ENCODE results near the gene RBPJL. TPM values are rescaled to one million over a fixed set of nuclear protein-coding genes. Genes with fewer than 3 reads are reported as not detected.

RBPJL gene
- total RNA-seq, 4 donors from 2014 or later: not detected

DNA sequence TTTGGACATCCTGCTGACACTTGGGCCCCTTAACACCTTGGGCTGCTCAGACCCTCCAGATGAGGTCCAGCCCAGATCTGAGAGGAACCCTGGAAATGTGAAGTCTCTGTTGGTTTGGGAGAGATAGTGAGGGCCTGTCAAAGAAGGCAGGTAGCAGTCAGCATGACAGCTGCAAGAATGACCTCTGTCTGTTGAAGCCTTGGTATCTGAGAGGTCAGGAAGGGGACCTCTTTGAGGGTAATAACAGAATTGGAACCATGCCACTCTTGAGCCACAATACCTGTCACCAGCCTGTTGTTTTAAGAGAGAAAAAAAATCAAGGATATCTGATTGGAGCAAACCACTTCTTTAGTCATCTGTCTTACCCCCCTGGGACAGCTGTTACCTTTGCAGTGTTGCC, 60.5 kb downstream of the RBPJL start:
- ATAC-seq (ENCODE audit: low FRiP score) (no peak), DNase-seq (ENCODE audit: low spot score) (no peak)
- TF ChIP-seq, protein P1, sequence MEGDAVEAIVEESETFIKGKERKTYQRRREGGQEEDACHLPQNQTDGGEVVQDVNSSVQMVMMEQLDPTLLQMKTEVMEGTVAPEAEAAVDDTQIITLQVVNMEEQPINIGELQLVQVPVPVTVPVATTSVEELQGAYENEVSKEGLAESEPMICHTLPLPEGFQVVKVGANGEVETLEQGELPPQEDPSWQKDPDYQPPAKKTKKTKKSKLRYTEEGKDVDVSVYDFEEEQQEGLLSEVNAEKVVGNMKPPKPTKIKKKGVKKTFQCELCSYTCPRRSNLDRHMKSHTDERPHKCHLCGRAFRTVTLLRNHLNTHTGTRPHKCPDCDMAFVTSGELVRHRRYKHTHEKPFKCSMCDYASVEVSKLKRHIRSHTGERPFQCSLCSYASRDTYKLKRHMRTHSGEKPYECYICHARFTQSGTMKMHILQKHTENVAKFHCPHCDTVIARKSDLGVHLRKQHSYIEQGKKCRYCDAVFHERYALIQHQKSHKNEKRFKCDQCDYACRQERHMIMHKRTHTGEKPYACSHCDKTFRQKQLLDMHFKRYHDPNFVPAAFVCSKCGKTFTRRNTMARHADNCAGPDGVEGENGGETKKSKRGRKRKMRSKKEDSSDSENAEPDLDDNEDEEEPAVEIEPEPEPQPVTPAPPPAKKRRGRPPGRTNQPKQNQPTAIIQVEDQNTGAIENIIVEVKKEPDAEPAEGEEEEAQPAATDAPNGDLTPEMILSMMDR (IDR thresholded peaks at IDR 0.05): no peak

Other genes with a start within 250 kb of the RBPJL start
- gene KCNS1, start 205.7 kb upstream of the RBPJL start, total RNA-seq: under 1 TPM in 3 of 4 donors, not detected in 1; 0.47 to 0.60 (median 0.56) TPM
- not detected for gene WFDC5, start 191.7 kb upstream of the RBPJL start, total RNA-seq
- gene WFDC12, start 182.4 kb upstream of the RBPJL start, total RNA-seq: not detected
- gene PI3, start 131.9 kb upstream of the RBPJL start, total RNA-seq: 1 to 10 TPM in 3 of 4 donors, not detected in 1; 1.1 to 6.7 (median 4.3) TPM
- not detected for gene SEMG1, start 99.8 kb upstream of the RBPJL start, total RNA-seq
- not detected for gene SEMG2, start 85.5 kb upstream of the RBPJL start, total RNA-seq
- gene SLPI, start 52.3 kb upstream of the RBPJL start, total RNA-seq: 100 to 1,000 TPM; 114 to 505 (median 171) TPM
- gene MATN4, start 1.5 kb downstream of the RBPJL start, total RNA-seq: under 1 TPM in 2 of 4 donors, not detected in 2; 0.19 to 0.24 TPM
- gene SDC4, start 41.6 kb downstream of the RBPJL start, total RNA-seq: 100 to 1,000 TPM in 2 of 4 donors, 10 to 100 TPM in 2; 31.4 to 279 (median 103) TPM
- gene SYS1, start 56.3 kb downstream of the RBPJL start, total RNA-seq: 10 to 100 TPM; 26.6 to 55.0 (median 51.3) TPM
- under 1 TPM in 1 of 4 donors, not detected in 3; 0.47 TPM for gene TP53TG5, start 71.5 kb downstream of the RBPJL start, total RNA-seq
- 10 to 100 TPM; 20.7 to 45.7 (median 27.9) TPM for gene DBNDD2, start 101.4 kb downstream of the RBPJL start, total RNA-seq
- 10 to 100 TPM; 76.4 to 87.3 (median 83.5) TPM for gene PIGT, start 109.3 kb downstream of the RBPJL start, total RNA-seq
- gene WFDC2, start 162.9 kb downstream of the RBPJL start, total RNA-seq: 1 to 10 TPM; 3.0 to 8.4 (median 7.0) TPM
- not detected for gene SPINT3, start 208.8 kb downstream of the RBPJL start, total RNA-seq
- not detected for gene WFDC6, start 232.6 kb downstream of the RBPJL start, total RNA-seq
- gene EPPIN, start 240.6 kb downstream of the RBPJL start, total RNA-seq: not detected

All from omental fat pad (tissue), 4 donors.